A549 (cell line): Measurements from ENCODE around the gene PTPA. TPM values are rescaled to one million over a fixed set of nuclear protein-coding genes. Genes with fewer than 3 reads are reported as not detected.

Experiments used
- ATAC-seq, 2 experiments: fragments of 200-7000 bp in 1 of 2; fragments of >200 bp in 1 of 2; cut with Nextera tagmentation in 1 of 2; cut with Tn5 transposase in 1 of 2; 3 replicates each; pipeline versions ENCODE4 v1.8.0 to v1.9.1; 2018 to 2020; ENCODE audit warnings: mild to moderate bottlenecking in 1 of 2, moderate library complexity in 1 of 2
- CTCF ChIA-PET: fragments of 300-600 bp; sonication (Branson Sonifier 250); formaldehyde crosslinking; extraction: SDS; loops from one replicate; lab custom pipeline; 2021; ENCODE audit warnings: antibody characterized with exemption, inconsistent platforms; lab: Yijun Ruan, JAX
- POLR2A ChIA-PET: fragments of 350-600 bp; formaldehyde crosslinking; extraction: SDS; loops from one replicate; lab custom pipeline; 2021; ENCODE audit warnings: antibody characterized with exemption, inconsistent platforms; lab: Yijun Ruan, JAX
- DNase-seq, 2 experiments: peaks; one replicate each; pipeline versions ENCODE4 v3.0.0 to v3.0.0-alpha.2; 2011 to 2016; ENCODE audit warnings: low read depth in 1 of 2, low spot score in 1 of 2
- FAIRE-seq: peaks from 2 replicates; lab custom pipeline; 2011; peaks lifted over from hg19 to GRCh38; lab: Jason Lieb, UNC
- H3K27ac ChIP-seq, 2 experiments: fragments of >200 bp; sonication (Bioruptor Twin); formaldehyde crosslinking; 3 replicates each; pipeline ENCODE4 v1.5.1; 2016 to 2017
- H3K4me1 ChIP-seq: fragments of >200 bp; sonication (Bioruptor Twin); formaldehyde crosslinking; 3 replicates; pipeline ENCODE4 v1.6.1; 2016
- H3K4me2 ChIP-seq: fragments of >200 bp; sonication (Bioruptor Twin); formaldehyde crosslinking; 3 replicates; pipeline ENCODE4 v1.6.1; 2016
- H3K4me3 ChIP-seq: fragments of >200 bp; sonication (Bioruptor Twin); formaldehyde crosslinking; 3 replicates; pipeline ENCODE4 v1.5.1; 2016
- H3K9me3 ChIP-seq: fragments of >200 bp; sonication (Bioruptor Twin); formaldehyde crosslinking; 3 replicates; pipeline ENCODE4 v1.6.1; 2016
- CBX2 ChIP-seq: fragments of 200-600 bp; sonication (generic); IDR thresholded peaks from 2 replicates; pipeline ENCODE4 v1.6.1; 2016; ENCODE audit warnings: low read depth, mild to moderate bottlenecking, borderline replicate concordance
- CHD2 ChIP-seq: fragments of 150-350 bp; IDR thresholded peaks from 2 replicates; pipeline ENCODE4 v1.6.1; 2014; ENCODE audit warnings: low read length; ENCODE audit not compliant: partially characterized antibody
- CHD4 ChIP-seq: fragments of 200-600 bp; sonication (generic); IDR thresholded peaks from 2 replicates; pipeline ENCODE4 v1.6.1; 2016; ENCODE audit warnings: antibody characterized with exemption, mild to moderate bottlenecking, borderline replicate concordance
- ESRRA ChIP-seq: fragments of 150-350 bp; IDR thresholded peaks from 2 replicates; pipeline ENCODE4 v1.6.1; 2014; ENCODE audit warnings: mild to moderate bottlenecking, low read length, borderline replicate concordance
- HDAC2 ChIP-seq: fragments of 200-600 bp; sonication (generic); IDR thresholded peaks from 2 replicates; pipeline ENCODE4 v1.6.1; 2016
- KDM5A ChIP-seq: fragments of 200-600 bp; sonication (generic); IDR thresholded peaks from 2 replicates; pipeline ENCODE4 v1.6.1; 2016; ENCODE audit warnings: antibody characterized with exemption, mild to moderate bottlenecking
- MAFK ChIP-seq: fragments of 450-650 bp; IDR thresholded peaks from 2 replicates; pipeline ENCODE4 v1.6.1; 2014; ENCODE audit not compliant: partially characterized antibody
- MYC ChIP-seq: IDR thresholded peaks from 2 replicates; pipeline ENCODE4 v1.6.1; 2012; ENCODE audit warnings: mild to moderate bottlenecking, inconsistent platforms, low read length, improper control_type of control experiment, borderline replicate concordance
- POLR2A ChIP-seq: IDR thresholded peaks from 2 replicates; pipeline ENCODE4 v1.6.1; 2012; ENCODE audit warnings: mild to moderate bottlenecking, low read length
- RAD21 ChIP-seq, 2 experiments: fragments of >200 bp in 1 of 2; sonication (Bioruptor Twin) in 1 of 2; formaldehyde crosslinking in 1 of 2; IDR thresholded peaks in 1 of 2; conservative IDR thresholded peaks in 1 of 2; 2 replicates in 1 of 2; 3 replicates in 1 of 2; pipeline ENCODE4 v1.6.1; 2012 to 2018; ENCODE audit warnings: inconsistent platforms in 1 of 2
- RCOR1 ChIP-seq: fragments of 150-350 bp; IDR thresholded peaks from 2 replicates; pipeline ENCODE4 v1.6.1; 2014; ENCODE audit warnings: antibody characterized with exemption, low read length, low read depth
- RFX5 ChIP-seq: fragments of 450-650 bp; IDR thresholded peaks from 2 replicates; pipeline ENCODE4 v1.7.1; 2014; ENCODE audit warnings: antibody characterized with exemption, mild to moderate bottlenecking, moderate library complexity
- RNF2 ChIP-seq: fragments of 200-600 bp; sonication (generic); IDR thresholded peaks from 2 replicates; pipeline ENCODE4 v1.6.1; 2016; ENCODE audit warnings: low read depth, mild to moderate bottlenecking, antibody characterized with exemption, moderate library complexity, borderline replicate concordance
- ZC3H11A ChIP-seq: fragments of 450-650 bp; IDR thresholded peaks from 2 replicates; pipeline ENCODE4 v1.6.1; 2014; ENCODE audit warnings: antibody characterized with exemption, mild to moderate bottlenecking
- ZNF302 ChIP-seq: fragments of 250-450 bp; sonication (Bioruptor Pico); IDR thresholded peaks from 2 replicates; pipeline ENCODE4 v1.9.0; 2021; ENCODE audit warnings: inconsistent platforms, mild to moderate bottlenecking, moderate library complexity
- WGBS: methylation state at CpG from one replicate; pipeline ENCODE4 v1.1.6; 2017; ENCODE audit errors: missing lambda C conversion rate; 5-methylcytosine and 5-hydroxymethylcytosine counted together
- polyA plus RNA-seq, 4 experiments: library from polyadenylated mRNA; depleted of rRNA in 3 of 4; stranded (reverse); fragments of >200 nt; fragmentation: RNase III in 1 of 4; extraction: RNeasy Plus Mini Kit Qiagen cat#74134 plus additional on column Dnase treatment in 1 of 4; gene quantifications; 2 replicates in 3 of 4; 3 replicates in 1 of 4; pipeline ENCODE4 v1.2.3, GENCODE V29; 2011 to 2017
- TF ChIP-seq, protein P1 (sequence below): fragments of 150-350 bp; IDR thresholded peaks from 2 replicates; pipeline ENCODE4 v1.6.1; 2014; ENCODE audit warnings: low read depth, mild to moderate bottlenecking, low read length
- TF ChIP-seq, protein P2 (sequence below): IDR thresholded peaks from 2 replicates; pipeline ENCODE4 v1.6.1; 2012
- TF ChIP-seq, protein P3 (sequence below): fragments of 250-450 bp; sonication (Bioruptor Pico); IDR thresholded peaks from 2 replicates; pipeline ENCODE4 v1.5.0; 2020; ENCODE audit warnings: low read depth, mild to moderate bottlenecking, moderate library complexity
- TF ChIP-seq, protein P4 (sequence below): fragments of >200 bp; sonication (Bioruptor Twin); formaldehyde crosslinking; IDR thresholded peaks from 3 replicates; pipeline ENCODE4 v1.6.1; 2016

The PTPA gene
- polyA plus RNA-seq, 2 of the 4 experiments (the other 2 are of a cell fraction), result 140 to 161 TPM

DNA sequence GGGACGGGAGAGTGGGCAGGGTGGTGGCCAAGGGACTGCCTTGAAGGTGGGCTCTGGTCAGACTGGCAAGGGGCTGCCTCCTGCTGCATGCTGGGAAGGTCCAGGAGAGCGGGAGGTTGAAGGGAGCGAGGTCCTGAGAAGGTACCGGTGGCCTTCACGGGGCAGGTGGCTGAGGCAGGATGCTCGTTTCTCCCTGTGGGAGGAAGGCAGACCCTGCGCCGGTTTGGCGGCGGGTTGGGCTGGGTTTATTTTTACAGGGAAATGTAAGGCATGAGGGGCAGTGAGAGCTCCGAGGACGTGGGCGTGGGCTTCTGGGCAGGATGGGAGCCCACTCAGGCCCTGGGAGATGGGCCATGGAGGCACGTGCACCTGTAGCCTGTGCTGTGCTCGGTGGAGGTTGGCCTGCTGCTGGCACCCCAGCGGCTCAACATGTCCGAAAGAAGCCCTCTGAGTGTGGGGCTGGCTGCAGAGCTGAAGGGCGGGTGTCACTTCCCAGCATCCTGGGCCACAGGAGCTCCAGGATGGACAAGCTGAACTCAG lies 39.5 kb downstream of the PTPA start:
- H3K4me3 ChIP-seq, result no peak overlapping the region
- TF ChIP-seq HDAC2 (no peak), RCOR1 (no peak), POLR2A (no peak), CBX2 (no peak), RAD21 (conservative IDR thresholded peaks at IDR 0.05 in 1 of 2, IDR thresholded peaks at IDR 0.05 in 1 of 2) (no peak), RNF2 (no peak)
- TF ChIP-seq, protein P1, sequence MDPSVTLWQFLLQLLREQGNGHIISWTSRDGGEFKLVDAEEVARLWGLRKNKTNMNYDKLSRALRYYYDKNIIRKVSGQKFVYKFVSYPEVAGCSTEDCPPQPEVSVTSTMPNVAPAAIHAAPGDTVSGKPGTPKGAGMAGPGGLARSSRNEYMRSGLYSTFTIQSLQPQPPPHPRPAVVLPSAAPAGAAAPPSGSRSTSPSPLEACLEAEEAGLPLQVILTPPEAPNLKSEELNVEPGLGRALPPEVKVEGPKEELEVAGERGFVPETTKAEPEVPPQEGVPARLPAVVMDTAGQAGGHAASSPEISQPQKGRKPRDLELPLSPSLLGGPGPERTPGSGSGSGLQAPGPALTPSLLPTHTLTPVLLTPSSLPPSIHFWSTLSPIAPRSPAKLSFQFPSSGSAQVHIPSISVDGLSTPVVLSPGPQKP, result no peak
- POLR2A ChIA-PET, result interaction anchor here (1.1 kb wide), 1 partner anchor 11 kb away, joined by 7 read pairs; no protein-coding TSS in a partner anchor
- DNase-seq (no peak), FAIRE-seq (no peak), ATAC-seq (no peak)
- H3K4me1 ChIP-seq, result peaks cover 8% of the 10 kb centered on the region
- WGBS, result 89% methylated on average over 18 of the region's 18 CpGs
- CTCF ChIA-PET, result interaction anchor here (0.9 to 38.0 kb wide), 6 partner anchors 9 to 632 kb away, joined by 3 to 1029 read pairs (median 10); partner anchors contain the start of gene IER5L
- no peak overlapping the region for H3K4me2 ChIP-seq
- no peak overlapping the region for H3K27ac ChIP-seq
- no peaks in the 10 kb centered on the region for H3K9me3 ChIP-seq

DNA sequence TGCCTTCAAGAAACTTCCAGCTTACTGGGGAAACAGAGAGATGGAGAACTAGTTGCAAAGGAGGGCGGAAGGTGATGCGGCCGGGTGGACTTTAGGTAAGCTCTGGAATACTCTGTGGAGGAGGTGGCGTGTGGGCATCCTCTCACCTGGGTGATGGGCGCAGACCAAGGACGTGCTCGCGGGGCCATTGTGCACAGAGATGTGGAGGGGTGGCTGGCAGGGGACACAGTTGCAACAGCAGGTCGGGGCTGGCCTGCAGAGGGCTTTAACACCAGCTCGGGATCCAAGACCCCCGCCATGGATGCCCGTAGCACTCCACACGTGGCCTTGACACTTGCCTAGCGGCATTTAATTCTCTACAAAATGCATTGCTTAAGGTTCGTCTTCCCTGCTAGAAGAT lies 40.3 kb downstream of the PTPA start:
- 94% methylated on average over 14 of the region's 15 CpGs for whole genome bisulfite sequencing
- Histone ChIP-seq H3K4me3 (no peak overlapping the region), H3K4me1 (peaks cover 1% of the 10 kb centered on the region; the same call in 2 of the 3 replicates), H3K4me2 (no peak overlapping the region), H3K27ac (no peak overlapping the region), H3K9me3 (no peaks in the 10 kb centered on the region)
- DNase-seq (no peak), FAIRE-seq (no peak), ATAC-seq (no peak)
- TF ChIP-seq, protein P1, result no peak
- TF ChIP-seq, protein P2, sequence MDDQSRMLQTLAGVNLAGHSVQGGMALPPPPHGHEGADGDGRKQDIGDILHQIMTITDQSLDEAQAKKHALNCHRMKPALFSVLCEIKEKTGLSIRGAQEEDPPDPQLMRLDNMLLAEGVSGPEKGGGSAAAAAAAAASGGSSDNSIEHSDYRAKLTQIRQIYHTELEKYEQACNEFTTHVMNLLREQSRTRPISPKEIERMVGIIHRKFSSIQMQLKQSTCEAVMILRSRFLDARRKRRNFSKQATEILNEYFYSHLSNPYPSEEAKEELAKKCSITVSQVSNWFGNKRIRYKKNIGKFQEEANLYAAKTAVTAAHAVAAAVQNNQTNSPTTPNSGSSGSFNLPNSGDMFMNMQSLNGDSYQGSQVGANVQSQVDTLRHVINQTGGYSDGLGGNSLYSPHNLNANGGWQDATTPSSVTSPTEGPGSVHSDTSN, result no peak
- TF ChIP-seq CBX2 (no peak), CHD4 (no peak), ZC3H11A (no peak), HDAC2 (no peak), ZNF302 (CRISPR knock-in tag) (no peak), MAFK (no peak), ESRRA (no peak), KDM5A (no peak), CHD2 (no peak), MYC (no peak), RFX5 (no peak)
- TF ChIP-seq, protein P3, sequence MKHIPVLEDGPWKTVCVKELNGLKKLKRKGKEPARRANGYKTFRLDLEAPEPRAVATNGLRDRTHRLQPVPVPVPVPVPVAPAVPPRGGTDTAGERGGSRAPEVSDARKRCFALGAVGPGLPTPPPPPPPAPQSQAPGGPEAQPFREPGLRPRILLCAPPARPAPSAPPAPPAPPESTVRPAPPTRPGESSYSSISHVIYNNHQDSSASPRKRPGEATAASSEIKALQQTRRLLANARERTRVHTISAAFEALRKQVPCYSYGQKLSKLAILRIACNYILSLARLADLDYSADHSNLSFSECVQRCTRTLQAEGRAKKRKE (CRISPR knock-in tag), result no peak
- TF ChIP-seq, protein P4, sequence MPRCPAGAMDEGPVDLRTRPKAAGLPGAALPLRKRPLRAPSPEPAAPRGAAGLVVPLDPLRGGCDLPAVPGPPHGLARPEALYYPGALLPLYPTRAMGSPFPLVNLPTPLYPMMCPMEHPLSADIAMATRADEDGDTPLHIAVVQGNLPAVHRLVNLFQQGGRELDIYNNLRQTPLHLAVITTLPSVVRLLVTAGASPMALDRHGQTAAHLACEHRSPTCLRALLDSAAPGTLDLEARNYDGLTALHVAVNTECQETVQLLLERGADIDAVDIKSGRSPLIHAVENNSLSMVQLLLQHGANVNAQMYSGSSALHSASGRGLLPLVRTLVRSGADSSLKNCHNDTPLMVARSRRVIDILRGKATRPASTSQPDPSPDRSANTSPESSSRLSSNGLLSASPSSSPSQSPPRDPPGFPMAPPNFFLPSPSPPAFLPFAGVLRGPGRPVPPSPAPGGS, result no peak
- CTCF ChIA-PET, result interaction anchor here (0.9 to 38.0 kb wide), 6 partner anchors 10 to 631 kb away, joined by 3 to 1029 read pairs (median 10); partner anchors contain the start of gene IER5L
- POLR2A ChIA-PET, result interaction anchor here (1.1 to 1.2 kb wide), 2 partner anchors 12 to 26 kb away, joined by 3 to 7 read pairs; no protein-coding TSS in a partner anchor
